Tibial nerve (tissue), 4 donors: Measurements from ENCODE around the gene PAX3.

Source experiments
- CTCF ChIP-seq, 5 experiments: fragments of 200-600 bp in 3 of 5; fragments of 450-650 bp in 2 of 5; sonication (generic) in 3 of 5; IDR thresholded peaks; one replicate each; pipeline ENCODE4 v1.5.1; 2016 to 2019; ENCODE audit warnings: antibody characterized with exemption in 5 of 5, mild to moderate bottlenecking in 3 of 5, moderate library complexity in 2 of 5
- EP300 ChIP-seq, 2 donors: sonication (generic); formaldehyde crosslinking; IDR thresholded peaks; one replicate each; pipeline ENCODE4 v1.6.1; 2017; ENCODE audit warnings: antibody characterized with exemption in 2 of 2, mild to moderate bottlenecking in 1 of 2
- POLR2A ChIP-seq, 2 donors: fragments of 450-650 bp; IDR thresholded peaks; one replicate each; pipeline ENCODE4 v1.6.1; 2017; ENCODE audit warnings: antibody characterized with exemption in 2 of 2, mild to moderate bottlenecking in 2 of 2, moderate library complexity in 2 of 2

GRCh38 chr2:222301053-222301795, 2.4 kb upstream of the PAX3 start:
- TF ChIP-seq CTCF (IDR thresholded peaks at IDR 0.05) (no peak), EP300 (IDR thresholded peaks at IDR 0.05) (no peak), POLR2A (IDR thresholded peaks at IDR 0.05) (no peak)
